GM20000 (cell line): Measurements from ENCODE around the gene EXOC2.

ENCODE experiments used
- DNase-seq: peaks from one replicate; pipeline ENCODE4 v3.0.0; 2012; ENCODE audit warnings: low spot score
- TF ChIP-seq, protein P1 (sequence below): IDR thresholded peaks from 2 replicates; pipeline ENCODE4 v1.5.1; 2012; ENCODE audit warnings: mild to moderate bottlenecking, control low read depth; ENCODE audit errors: extremely low read depth, missing control alignments

Gene EXOC2

DNA sequence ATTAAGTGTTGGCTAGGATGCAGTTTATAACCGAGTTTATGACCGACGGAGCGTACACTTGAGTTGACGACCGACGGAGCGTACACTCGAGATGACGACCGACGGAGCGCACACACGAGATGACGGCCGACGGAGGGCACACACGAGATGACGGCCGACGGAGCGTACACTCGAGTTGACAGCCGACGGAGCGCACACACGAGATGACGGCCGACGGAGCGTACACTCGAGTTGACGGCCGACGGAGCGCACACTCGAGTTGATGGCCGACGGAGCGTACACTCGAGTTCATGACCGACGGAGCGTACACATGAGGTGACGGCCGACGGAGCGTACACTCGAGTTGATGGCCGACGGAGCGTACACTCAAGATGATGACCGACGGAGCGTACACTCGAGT, 155.8 kb downstream of the EXOC2 start:
- TF ChIP-seq, protein P1, sequence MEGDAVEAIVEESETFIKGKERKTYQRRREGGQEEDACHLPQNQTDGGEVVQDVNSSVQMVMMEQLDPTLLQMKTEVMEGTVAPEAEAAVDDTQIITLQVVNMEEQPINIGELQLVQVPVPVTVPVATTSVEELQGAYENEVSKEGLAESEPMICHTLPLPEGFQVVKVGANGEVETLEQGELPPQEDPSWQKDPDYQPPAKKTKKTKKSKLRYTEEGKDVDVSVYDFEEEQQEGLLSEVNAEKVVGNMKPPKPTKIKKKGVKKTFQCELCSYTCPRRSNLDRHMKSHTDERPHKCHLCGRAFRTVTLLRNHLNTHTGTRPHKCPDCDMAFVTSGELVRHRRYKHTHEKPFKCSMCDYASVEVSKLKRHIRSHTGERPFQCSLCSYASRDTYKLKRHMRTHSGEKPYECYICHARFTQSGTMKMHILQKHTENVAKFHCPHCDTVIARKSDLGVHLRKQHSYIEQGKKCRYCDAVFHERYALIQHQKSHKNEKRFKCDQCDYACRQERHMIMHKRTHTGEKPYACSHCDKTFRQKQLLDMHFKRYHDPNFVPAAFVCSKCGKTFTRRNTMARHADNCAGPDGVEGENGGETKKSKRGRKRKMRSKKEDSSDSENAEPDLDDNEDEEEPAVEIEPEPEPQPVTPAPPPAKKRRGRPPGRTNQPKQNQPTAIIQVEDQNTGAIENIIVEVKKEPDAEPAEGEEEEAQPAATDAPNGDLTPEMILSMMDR: no peak
- no peak for DNase-seq

DNA sequence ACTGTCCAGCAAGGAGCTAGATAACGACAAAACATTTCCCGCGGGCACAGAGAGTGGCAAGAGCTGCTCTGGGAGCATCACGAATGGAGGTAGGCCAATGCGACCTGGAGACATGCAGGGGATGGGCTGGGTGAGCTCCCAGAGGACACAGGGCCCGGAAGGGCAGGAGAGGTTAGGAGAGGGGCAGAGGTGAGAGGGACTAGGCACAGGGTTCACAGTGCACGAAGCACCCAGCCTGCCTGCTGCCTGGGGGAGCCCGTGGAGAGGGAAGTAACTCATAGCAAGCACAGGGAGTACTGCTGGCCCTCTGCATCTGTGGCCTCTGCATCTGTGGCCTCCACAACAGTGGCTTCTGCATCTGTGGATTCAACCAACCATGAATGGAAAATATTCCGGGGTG, 162.5 kb downstream of the EXOC2 start:
- TF ChIP-seq, protein P1: no peak
- no peak for DNase-seq

GRCh38 chr6:528989-529388, 163.9 kb downstream of the EXOC2 start:
- DNase-seq: no peak
- TF ChIP-seq, protein P1: no peak

DNA sequence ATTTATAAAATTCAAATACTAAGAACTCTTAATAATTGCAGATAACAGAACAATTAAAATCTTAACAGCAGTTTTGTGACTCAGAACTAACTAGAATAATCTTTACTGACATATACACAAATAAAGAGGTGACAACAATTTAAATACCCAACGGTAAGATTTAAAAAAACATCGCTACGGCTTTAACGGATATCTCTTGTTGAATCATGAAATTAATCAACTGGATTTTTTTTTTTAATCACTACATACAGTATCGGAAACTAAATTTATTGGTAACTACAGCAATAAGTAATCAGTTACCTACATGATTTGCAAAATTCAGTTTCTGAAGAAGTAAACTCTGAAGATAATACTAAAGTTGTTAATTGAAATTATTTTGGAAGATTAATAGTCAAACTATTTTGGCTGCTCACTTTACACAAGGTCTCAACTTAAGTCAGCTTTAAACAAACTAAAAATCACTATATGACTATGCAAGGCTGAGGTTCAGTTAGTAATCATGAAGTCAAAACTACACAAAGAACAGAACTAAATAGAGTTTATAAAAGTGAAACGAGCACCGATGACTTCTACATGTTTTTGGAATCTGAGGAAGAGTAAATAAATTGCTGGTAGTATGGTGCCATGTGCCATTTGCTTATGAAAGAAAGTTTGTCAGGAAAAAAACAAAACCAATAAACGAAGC, 164.8 kb downstream of the EXOC2 start:
- no peak for DNase-seq

DNA sequence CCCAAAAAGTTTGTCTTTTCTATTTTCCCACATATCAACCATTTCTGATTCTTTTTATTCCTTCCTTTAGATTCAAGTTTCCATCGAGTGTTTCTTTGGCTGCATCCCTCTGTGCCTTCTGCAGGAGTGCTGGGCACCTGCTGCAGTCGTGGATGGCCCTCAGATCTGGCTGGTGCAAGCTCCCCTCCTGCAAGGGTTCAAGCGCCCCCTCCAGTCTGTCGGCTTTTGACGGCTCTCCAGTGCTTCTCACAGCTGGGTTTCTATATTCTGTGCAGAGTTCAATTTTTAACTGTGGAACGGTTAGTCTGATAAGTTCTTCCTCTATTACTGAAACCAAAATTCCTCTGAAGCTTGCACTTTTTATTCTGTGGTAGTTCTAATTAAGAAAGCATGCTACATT, 168.1 kb downstream of the EXOC2 start:
- TF ChIP-seq, protein P1: peak; percentile 15
- DNase-seq: peak; percentile 44

More for the DNA sequence above, 164.8 kb downstream of the EXOC2 start:
- TF ChIP-seq, protein P1: no peak

- TF ChIP-seq, protein P1: no peak
- DNase-seq: no peak
These were observed 172.1 kb downstream of the EXOC2 start for GRCh38 chr6:520820-521219.

GRCh38 chr6:518218-518617, 174.7 kb downstream of the EXOC2 start:
- DNase-seq: no peak
- TF ChIP-seq, protein P1: no peak
